Activated CD4-positive, alpha-beta T cell treated with anti-CD3 and anti-CD28 coated beads, Interleukin-2, Interleukin-4, amounts not matched to agents 100 ng/mL and 50 ng/mL, durations not matched to agents 16 hours and 8 hours (primary cell): Measurements from ENCODE around the gene DAP.
"Not testable (repeated sequence)": the region's sequence is repeated elsewhere in the genome, so short reads cannot be mapped to it uniquely, and the experiment has no call there.

Experiments
- DNase-seq: peaks from one replicate; pipeline ENCODE4 v3.0.0-alpha.2; 2020; ENCODE audit warnings: low spot score

The DAP gene

GRCh38 chr5:10631316-10631996 is 129.6 kb downstream of the DAP start:
- no peak for DNase-seq

DNA sequence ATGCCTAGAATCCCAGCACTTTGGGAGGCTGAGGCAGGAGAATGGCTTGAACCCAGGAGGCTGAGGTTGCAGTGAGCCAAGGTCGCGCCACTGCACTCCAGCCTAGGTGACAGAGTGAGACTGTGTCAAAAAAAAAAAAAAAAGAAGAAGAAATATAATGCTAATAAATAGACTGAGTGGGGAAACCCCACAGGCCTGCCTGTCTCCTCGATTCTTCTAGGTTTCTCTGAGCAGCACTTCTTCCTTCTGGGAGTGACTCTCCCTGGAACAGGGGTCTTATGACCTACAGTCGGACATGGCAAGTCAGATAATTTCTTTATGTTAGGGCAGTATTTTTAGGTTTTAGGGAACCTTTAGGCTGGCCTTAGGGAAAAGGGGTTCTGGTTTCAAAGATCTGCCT is 130.3 kb downstream of the DAP start:
- not testable (repeated sequence) for DNase-seq

DNA sequence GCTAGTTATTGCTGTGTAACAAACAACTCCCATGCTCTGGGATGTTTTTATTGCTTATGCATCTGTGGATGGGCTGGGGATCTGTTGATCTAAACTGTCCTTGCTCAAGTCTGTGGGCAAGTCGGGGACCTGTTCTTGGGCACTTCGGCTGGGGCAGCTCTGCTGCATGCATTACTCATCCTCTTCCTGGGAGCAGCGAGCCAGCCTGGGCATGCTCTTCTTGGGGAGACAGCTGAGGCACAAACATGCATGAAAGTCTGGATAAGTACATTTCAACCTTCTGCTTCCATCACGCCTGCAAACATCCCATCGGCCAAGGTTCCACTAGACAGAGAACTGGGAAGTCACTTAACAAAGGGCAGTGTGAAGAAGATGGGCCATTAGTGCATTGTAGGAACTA is 130.9 kb downstream of the DAP start:
- DNase-seq, result no peak

GRCh38 chr5:10629682-10630081 is 131.4 kb downstream of the DAP start:
- DNase-seq, result no peak
